ENCODE data around the gene NUDT21.

GRCh38 chr16:56405977-56406672 lies 45.0 kb downstream of the NUDT21 start:
- TF ChIP-seq, protein P1, sequence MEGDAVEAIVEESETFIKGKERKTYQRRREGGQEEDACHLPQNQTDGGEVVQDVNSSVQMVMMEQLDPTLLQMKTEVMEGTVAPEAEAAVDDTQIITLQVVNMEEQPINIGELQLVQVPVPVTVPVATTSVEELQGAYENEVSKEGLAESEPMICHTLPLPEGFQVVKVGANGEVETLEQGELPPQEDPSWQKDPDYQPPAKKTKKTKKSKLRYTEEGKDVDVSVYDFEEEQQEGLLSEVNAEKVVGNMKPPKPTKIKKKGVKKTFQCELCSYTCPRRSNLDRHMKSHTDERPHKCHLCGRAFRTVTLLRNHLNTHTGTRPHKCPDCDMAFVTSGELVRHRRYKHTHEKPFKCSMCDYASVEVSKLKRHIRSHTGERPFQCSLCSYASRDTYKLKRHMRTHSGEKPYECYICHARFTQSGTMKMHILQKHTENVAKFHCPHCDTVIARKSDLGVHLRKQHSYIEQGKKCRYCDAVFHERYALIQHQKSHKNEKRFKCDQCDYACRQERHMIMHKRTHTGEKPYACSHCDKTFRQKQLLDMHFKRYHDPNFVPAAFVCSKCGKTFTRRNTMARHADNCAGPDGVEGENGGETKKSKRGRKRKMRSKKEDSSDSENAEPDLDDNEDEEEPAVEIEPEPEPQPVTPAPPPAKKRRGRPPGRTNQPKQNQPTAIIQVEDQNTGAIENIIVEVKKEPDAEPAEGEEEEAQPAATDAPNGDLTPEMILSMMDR (IDR thresholded peaks at IDR 0.05), result no peak
- TF ChIP-seq POLR2A (IDR thresholded peaks at IDR 0.05), result no peak
